Measurements from ENCODE around the gene TRIM6. TPM values are rescaled to one million over a fixed set of nuclear protein-coding genes. Genes with fewer than 3 reads are reported as not detected.
A peak's percentile ranks its signal among the peaks of the same experiment; 100 is the strongest.

The TRIM6 gene
- total and polyA plus RNA-seq, 9 of the 15 experiments (the other 6 are each of a cell fraction or from before 2014, with no cell fraction given) = 5.0 to 11.8 (median 8.7) TPM

- no peak for TF ChIP-seq HMBOX1 (IDR thresholded peaks at IDR 0.05)
- TF ChIP-seq DPF2 (IDR thresholded peaks at IDR 0.05) = peak; percentile 55; the same call in 1 of the 2 replicates
- TF ChIP-seq KHSRP (IDR thresholded peaks at IDR 0.05) = no peak
- TF ChIP-seq ZC3H4 (CRISPR knock-in tag; IDR thresholded peaks at IDR 0.05; ENCODE audit: borderline replicate concordance) = no peak
- TF ChIP-seq JUN (IDR thresholded peaks at IDR 0.05; ENCODE audit: borderline replicate concordance, low read depth, low read length) = peak; percentile 57
- TF ChIP-seq JUN (CRISPR knock-in tag; IDR thresholded peaks at IDR 0.05; ENCODE audit: borderline replicate concordance) = no peak
- TF ChIP-seq SMARCB1 (IDR thresholded peaks at IDR 0.05; ENCODE audit: insufficient read length, low read depth) = no peak
- no peak for TF ChIP-seq PYGO2 (tag; IDR thresholded peaks at IDR 0.05)
- no peak for TF ChIP-seq GTF2A2 (tag; IDR thresholded peaks at IDR 0.05)
- TF ChIP-seq HDGF (IDR thresholded peaks at IDR 0.05) = no peak
- peak; percentile 62 for TF ChIP-seq SMARCE1 (IDR thresholded peaks at IDR 0.05)
- TF ChIP-seq CCAR2 (IDR thresholded peaks at IDR 0.05; ENCODE audit: low read depth, low read length) = no peak
- no peak for TF ChIP-seq TFAP4 (CRISPR knock-in tag; IDR thresholded peaks at IDR 0.05; ENCODE audit: borderline replicate concordance)
- TF ChIP-seq ATF3 (IDR thresholded peaks at IDR 0.05) = peak; percentile 88
- no peak for TF ChIP-seq ATF3 (CRISPR knock-in tag; conservative IDR thresholded peaks at IDR 0.05)
- no peak for TF ChIP-seq LEF1 (IDR thresholded peaks at IDR 0.05)
- no peak for TF ChIP-seq PRMT5 (CRISPR knock-in tag; IDR thresholded peaks at IDR 0.05)
- TF ChIP-seq JUND (IDR thresholded peaks at IDR 0.05; ENCODE audit: borderline replicate concordance, low read depth, low read length) = peak; percentile 67; the same call in 1 of the 2 replicates
- TF ChIP-seq JUND (tag; IDR thresholded peaks at IDR 0.05; ENCODE audit: borderline replicate concordance, low read depth, low read length) = peak; percentile 70; the same call in 1 of the 3 replicates
Measured at GRCh38 chr11:5550440-5551095, 45.9 kb upstream of the TRIM6 start (continued).
